ENCODE results near the gene MAP3K9.
A peak's percentile ranks its signal among the peaks of the same experiment; 100 is the strongest.

The MAP3K9 gene

GRCh38 chr14:70742316-70742715, 67.0 kb downstream of the MAP3K9 start (continued):
- TF ChIP-seq, protein P1, sequence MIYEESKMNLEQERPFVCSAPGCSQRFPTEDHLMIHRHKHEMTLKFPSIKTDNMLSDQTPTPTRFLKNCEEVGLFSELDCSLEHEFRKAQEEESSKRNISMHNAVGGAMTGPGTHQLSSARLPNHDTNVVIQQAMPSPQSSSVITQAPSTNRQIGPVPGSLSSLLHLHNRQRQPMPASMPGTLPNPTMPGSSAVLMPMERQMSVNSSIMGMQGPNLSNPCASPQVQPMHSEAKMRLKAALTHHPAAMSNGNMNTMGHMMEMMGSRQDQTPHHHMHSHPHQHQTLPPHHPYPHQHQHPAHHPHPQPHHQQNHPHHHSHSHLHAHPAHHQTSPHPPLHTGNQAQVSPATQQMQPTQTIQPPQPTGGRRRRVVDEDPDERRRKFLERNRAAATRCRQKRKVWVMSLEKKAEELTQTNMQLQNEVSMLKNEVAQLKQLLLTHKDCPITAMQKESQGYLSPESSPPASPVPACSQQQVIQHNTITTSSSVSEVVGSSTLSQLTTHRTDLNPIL (CRISPR knock-in tag; IDR thresholded peaks at IDR 0.05; ENCODE audit: low read depth), result no peak
- no peak for TF ChIP-seq ARNTL (CRISPR knock-in tag; IDR thresholded peaks at IDR 0.05; ENCODE audit: borderline replicate concordance, low read depth)
- TF ChIP-seq PPARA (CRISPR knock-in tag; IDR thresholded peaks at IDR 0.05; ENCODE audit: borderline replicate concordance), result no peak
- TF ChIP-seq ZFP3 (CRISPR knock-in tag; IDR thresholded peaks at IDR 0.05), result no peak

DNA sequence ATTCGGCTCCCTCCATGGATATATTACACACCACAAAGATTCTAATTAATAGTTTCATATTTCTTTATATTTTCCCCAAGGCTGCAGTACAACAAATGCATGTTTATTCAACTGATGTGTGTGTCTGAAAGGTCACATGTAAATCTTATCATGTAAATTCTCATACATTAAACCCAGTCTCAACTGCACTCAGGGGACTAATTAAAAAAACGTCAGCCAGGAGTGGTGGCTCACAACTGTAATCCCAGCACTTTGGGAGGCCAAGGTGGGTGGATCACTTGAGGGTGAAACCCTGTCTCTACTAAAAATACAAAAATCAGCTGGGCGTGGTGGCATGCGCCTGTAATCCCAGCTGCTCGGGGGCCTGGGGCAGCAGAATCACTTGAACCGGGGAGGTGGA, 67.8 kb downstream of the MAP3K9 start:
- ATAC-seq, result no peak
- TF ChIP-seq, protein P2, sequence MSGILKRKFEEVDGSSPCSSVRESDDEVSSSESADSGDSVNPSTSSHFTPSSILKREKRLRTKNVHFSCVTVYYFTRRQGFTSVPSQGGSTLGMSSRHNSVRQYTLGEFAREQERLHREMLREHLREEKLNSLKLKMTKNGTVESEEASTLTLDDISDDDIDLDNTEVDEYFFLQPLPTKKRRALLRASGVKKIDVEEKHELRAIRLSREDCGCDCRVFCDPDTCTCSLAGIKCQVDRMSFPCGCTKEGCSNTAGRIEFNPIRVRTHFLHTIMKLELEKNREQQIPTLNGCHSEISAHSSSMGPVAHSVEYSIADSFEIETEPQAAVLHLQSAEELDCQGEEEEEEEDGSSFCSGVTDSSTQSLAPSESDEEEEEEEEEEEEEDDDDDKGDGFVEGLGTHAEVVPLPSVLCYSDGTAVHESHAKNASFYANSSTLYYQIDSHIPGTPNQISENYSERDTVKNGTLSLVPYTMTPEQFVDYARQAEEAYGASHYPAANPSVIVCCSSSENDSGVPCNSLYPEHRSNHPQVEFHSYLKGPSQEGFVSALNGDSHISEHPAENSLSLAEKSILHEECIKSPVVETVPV (CRISPR knock-in tag; IDR thresholded peaks at IDR 0.05), result no peak
- TF ChIP-seq ESRRG (CRISPR knock-in tag; IDR thresholded peaks at IDR 0.05) (no peak), OSR1 (CRISPR knock-in tag; IDR thresholded peaks at IDR 0.05) (no peak), SNAI2 (CRISPR knock-in tag; IDR thresholded peaks at IDR 0.05) (no peak), ZNF8 (CRISPR knock-in tag; IDR thresholded peaks at IDR 0.05) (no peak), ZFP3 (CRISPR knock-in tag; IDR thresholded peaks at IDR 0.05) (no peak), RARB (CRISPR knock-in tag; IDR thresholded peaks at IDR 0.05) (no peak), ZNF565 (CRISPR knock-in tag; conservative IDR thresholded peaks at IDR 0.05; ENCODE audit: low read depth) (no peak)
- TF ChIP-seq, protein P3, sequence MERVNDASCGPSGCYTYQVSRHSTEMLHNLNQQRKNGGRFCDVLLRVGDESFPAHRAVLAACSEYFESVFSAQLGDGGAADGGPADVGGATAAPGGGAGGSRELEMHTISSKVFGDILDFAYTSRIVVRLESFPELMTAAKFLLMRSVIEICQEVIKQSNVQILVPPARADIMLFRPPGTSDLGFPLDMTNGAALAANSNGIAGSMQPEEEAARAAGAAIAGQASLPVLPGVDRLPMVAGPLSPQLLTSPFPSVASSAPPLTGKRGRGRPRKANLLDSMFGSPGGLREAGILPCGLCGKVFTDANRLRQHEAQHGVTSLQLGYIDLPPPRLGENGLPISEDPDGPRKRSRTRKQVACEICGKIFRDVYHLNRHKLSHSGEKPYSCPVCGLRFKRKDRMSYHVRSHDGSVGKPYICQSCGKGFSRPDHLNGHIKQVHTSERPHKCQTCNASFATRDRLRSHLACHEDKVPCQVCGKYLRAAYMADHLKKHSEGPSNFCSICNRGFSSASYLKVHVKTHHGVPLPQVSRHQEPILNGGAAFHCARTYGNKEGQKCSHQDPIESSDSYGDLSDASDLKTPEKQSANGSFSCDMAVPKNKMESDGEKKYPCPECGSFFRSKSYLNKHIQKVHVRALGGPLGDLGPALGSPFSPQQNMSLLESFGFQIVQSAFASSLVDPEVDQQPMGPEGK (CRISPR knock-in tag; IDR thresholded peaks at IDR 0.05; ENCODE audit: borderline replicate concordance), result no peak

GRCh38 chr14:70735043-70735442, 74.3 kb downstream of the MAP3K9 start:
- peak; percentile 39 for ATAC-seq
- TF ChIP-seq TOX (CRISPR knock-in tag; IDR thresholded peaks at IDR 0.05; ENCODE audit: borderline replicate concordance) (no peak), ZC3H10 (CRISPR knock-in tag; IDR thresholded peaks at IDR 0.05) (no peak), ARNTL (CRISPR knock-in tag; IDR thresholded peaks at IDR 0.05; ENCODE audit: borderline replicate concordance, low read depth) (no peak), ISL1 (CRISPR knock-in tag; IDR thresholded peaks at IDR 0.05) (peak; percentile 28; the same call in 1 of the 2 replicates), TCF4 (CRISPR knock-in tag; IDR thresholded peaks at IDR 0.05; ENCODE audit: borderline replicate concordance) (no peak), CSDC2 (CRISPR knock-in tag; IDR thresholded peaks at IDR 0.05) (no peak), SNAI2 (CRISPR knock-in tag; IDR thresholded peaks at IDR 0.05) (no peak), OSR1 (CRISPR knock-in tag; IDR thresholded peaks at IDR 0.05) (no peak), ZNF70 (CRISPR knock-in tag; IDR thresholded peaks at IDR 0.05) (peak; percentile 91)
- TF ChIP-seq, protein P1 (CRISPR knock-in tag; IDR thresholded peaks at IDR 0.05; ENCODE audit: low read depth), result no peak

DNA sequence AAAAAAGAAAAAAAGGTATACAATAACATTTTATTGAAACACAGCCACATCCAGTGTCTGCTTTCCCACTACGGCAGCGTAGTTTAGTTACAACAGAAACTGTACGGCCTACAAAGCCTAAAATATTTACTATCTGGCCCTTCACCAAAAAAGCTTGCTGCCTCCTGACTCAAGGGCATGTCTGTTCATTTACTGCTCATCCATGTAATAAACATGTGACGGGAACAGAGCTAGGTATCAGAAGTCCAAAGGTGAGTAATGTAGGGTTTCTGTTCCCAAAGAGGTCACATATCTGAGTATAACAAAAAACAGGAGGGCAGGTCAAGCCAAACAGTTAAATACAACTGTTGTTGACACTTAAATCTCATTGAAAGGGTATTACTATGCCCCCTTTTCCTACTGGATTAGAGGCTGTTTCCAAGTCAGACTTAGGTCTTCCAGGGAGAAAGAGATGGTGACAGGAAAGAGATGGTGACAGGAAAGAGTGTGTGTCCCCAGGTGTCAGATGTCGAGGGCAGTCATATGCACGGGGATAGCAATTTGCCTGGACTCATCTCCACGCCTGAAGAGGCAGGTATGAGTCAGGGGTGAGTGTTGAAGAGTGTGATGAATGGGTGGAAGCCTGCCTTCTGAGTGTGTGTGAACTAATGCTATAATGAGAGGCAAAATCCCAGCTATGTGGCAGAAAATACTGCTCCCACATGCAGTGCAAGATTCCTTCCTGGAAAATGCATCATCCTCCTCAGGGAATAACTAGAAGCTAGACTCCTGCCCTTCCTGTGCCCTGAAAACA, 77.7 kb downstream of the MAP3K9 start:
- TF ChIP-seq SNAI2 (CRISPR knock-in tag; IDR thresholded peaks at IDR 0.05) (no peak), OSR1 (CRISPR knock-in tag; IDR thresholded peaks at IDR 0.05) (no peak), ZNF8 (CRISPR knock-in tag; IDR thresholded peaks at IDR 0.05) (no peak), ZNF70 (CRISPR knock-in tag; IDR thresholded peaks at IDR 0.05) (no peak), ESRRG (CRISPR knock-in tag; IDR thresholded peaks at IDR 0.05) (no peak), ZFP30 (CRISPR knock-in tag; IDR thresholded peaks at IDR 0.05) (no peak), RARB (CRISPR knock-in tag; IDR thresholded peaks at IDR 0.05) (no peak), CSDC2 (CRISPR knock-in tag; IDR thresholded peaks at IDR 0.05) (no peak), ZC3H10 (CRISPR knock-in tag; IDR thresholded peaks at IDR 0.05) (no peak), ARNTL (CRISPR knock-in tag; IDR thresholded peaks at IDR 0.05; ENCODE audit: borderline replicate concordance, low read depth) (no peak), ZNF565 (CRISPR knock-in tag; conservative IDR thresholded peaks at IDR 0.05; ENCODE audit: low read depth) (no peak)
- TF ChIP-seq, protein P2 (CRISPR knock-in tag; IDR thresholded peaks at IDR 0.05), result no peak
- TF ChIP-seq, protein P4, sequence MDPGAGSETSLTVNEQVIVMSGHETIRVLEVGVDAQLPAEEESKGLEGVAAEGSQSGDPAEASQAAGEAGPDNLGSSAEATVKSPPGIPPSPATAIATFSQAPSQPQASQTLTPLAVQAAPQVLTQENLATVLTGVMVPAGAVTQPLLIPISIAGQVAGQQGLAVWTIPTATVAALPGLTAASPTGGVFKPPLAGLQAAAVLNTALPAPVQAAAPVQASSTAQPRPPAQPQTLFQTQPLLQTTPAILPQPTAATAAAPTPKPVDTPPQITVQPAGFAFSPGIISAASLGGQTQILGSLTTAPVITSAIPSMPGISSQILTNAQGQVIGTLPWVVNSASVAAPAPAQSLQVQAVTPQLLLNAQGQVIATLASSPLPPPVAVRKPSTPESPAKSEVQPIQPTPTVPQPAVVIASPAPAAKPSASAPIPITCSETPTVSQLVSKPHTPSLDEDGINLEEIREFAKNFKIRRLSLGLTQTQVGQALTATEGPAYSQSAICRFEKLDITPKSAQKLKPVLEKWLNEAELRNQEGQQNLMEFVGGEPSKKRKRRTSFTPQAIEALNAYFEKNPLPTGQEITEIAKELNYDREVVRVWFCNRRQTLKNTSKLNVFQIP (CRISPR knock-in tag; IDR thresholded peaks at IDR 0.05; ENCODE audit: borderline replicate concordance, low read depth), result no peak
- TF ChIP-seq, protein P3 (CRISPR knock-in tag; IDR thresholded peaks at IDR 0.05; ENCODE audit: borderline replicate concordance), result no peak
- TF ChIP-seq, protein P1 (CRISPR knock-in tag; IDR thresholded peaks at IDR 0.05; ENCODE audit: low read depth), result no peak
- no peak for ATAC-seq
